LNCaP clone FGC (cell line): ENCODE results near the gene CELF5.

Experiments used
- DNase-seq: peaks from one replicate; pipeline ENCODE4 v3.0.0-alpha.2; 2011; ENCODE audit warnings: low read depth
- H3K4me3 ChIP-seq: 2 replicates; pipeline ENCODE4 v1.5.1; 2011; ENCODE audit warnings: mild to moderate bottlenecking, low read depth, low read length, control low read depth
- CTCF ChIP-seq: IDR thresholded peaks from 2 replicates; pipeline ENCODE4 v1.5.1; 2012; ENCODE audit warnings: mild to moderate bottlenecking; ENCODE audit not compliant: control insufficient read depth, insufficient read depth; ENCODE audit errors: extremely low read depth

Gene CELF5

GRCh38 chr19:3274942-3275582 lies 50.6 kb downstream of the CELF5 start:
- H3K4me3 ChIP-seq, result peak overlapping the region; percentile 48
- no peak for DNase-seq
- TF ChIP-seq CTCF, result peak; percentile 51

GRCh38 chr19:3275583-3276340 lies 51.3 kb downstream of the CELF5 start:
- no peak for TF ChIP-seq CTCF
- peak; percentile 50 for DNase-seq
- peak overlapping the region; percentile 48 for H3K4me3 ChIP-seq

- H3K4me3 ChIP-seq, result no peak overlapping the region
- DNase-seq, result peak; percentile 66
- no peak for TF ChIP-seq CTCF
These were observed 51.9 kb downstream of the CELF5 start for GRCh38 chr19:3276341-3276799.

- no peak for TF ChIP-seq CTCF
- no peak for DNase-seq
These were observed 53.2 kb downstream of the CELF5 start for GRCh38 chr19:3277649-3278048.

GRCh38 chr19:3278294-3278693 lies 53.8 kb downstream of the CELF5 start:
- TF ChIP-seq CTCF, result no peak
- no peak for DNase-seq
- no peak overlapping the region for H3K4me3 ChIP-seq

More at GRCh38 chr19:3277649-3278048, 53.2 kb downstream of the CELF5 start:
- no peak overlapping the region for H3K4me3 ChIP-seq

- no peak overlapping the region for H3K4me3 ChIP-seq
- DNase-seq, result no peak
- no peak for TF ChIP-seq CTCF
These were observed 54.3 kb downstream of the CELF5 start for GRCh38 chr19:3278749-3279148.
